NCI-H2081 (cell line): Measurements from ENCODE around the gene FGA.
"Not testable (repeated sequence)": the region's sequence is repeated elsewhere in the genome, so short reads cannot be mapped to it uniquely, and the experiment has no call there.

Source experiments
- DNase-seq, 2 experiments: peaks; one replicate each; lab custom pipeline; 2025; lab: John Stamatoyannopoulos, UW

Gene FGA

GRCh38 chr4:154606728-154607723 lies 16.5 kb upstream of the FGA start:
- no peak for DNase-seq

GRCh38 chr4:154604696-154605200 lies 14.2 kb upstream of the FGA start:
- no peak for DNase-seq

GRCh38 chr4:154603033-154603943 lies 12.7 kb upstream of the FGA start:
- DNase-seq: no peak

- no peak for DNase-seq
Measured at GRCh38 chr4:154602404-154603020, 12.0 kb upstream of the FGA start.

- DNase-seq: no peak
Measured at GRCh38 chr4:154597798-154598774, 7.5 kb upstream of the FGA start.

GRCh38 chr4:154597281-154597680 lies 6.7 kb upstream of the FGA start:
- DNase-seq: not testable (repeated sequence)

GRCh38 chr4:154595807-154596206 lies 5.3 kb upstream of the FGA start:
- no peak for DNase-seq

- DNase-seq: not testable (repeated sequence)
Measured at GRCh38 chr4:154594343-154594742, 3.8 kb upstream of the FGA start.

- DNase-seq: no peak
Measured at GRCh38 chr4:154593868-154594267, 3.3 kb upstream of the FGA start.

- DNase-seq: no peak
Measured at GRCh38 chr4:154591890-154592289, 1.3 kb upstream of the FGA start.

GRCh38 chr4:154589296-154590197 lies 995 bp downstream of the FGA start:
- DNase-seq: no peak

GRCh38 chr4:154588198-154588597 lies 2.3 kb downstream of the FGA start:
- DNase-seq: no peak

GRCh38 chr4:154586296-154587033 lies 4.1 kb downstream of the FGA start:
- no peak for DNase-seq

- DNase-seq: no peak
Measured at GRCh38 chr4:154585369-154586018, 5.0 kb downstream of the FGA start.

GRCh38 chr4:154584259-154584658 lies 6.3 kb downstream of the FGA start:
- DNase-seq: no peak

GRCh38 chr4:154583677-154584076 lies 6.9 kb downstream of the FGA start:
- DNase-seq: no peak

GRCh38 chr4:154583230-154583629 lies 7.3 kb downstream of the FGA start:
- DNase-seq: no peak

GRCh38 chr4:154582723-154583122 lies 7.8 kb downstream of the FGA start:
- DNase-seq: no peak
